Erythroblast (primary cell): ENCODE measurements around the gene SINHCAF.

Source experiments
- GATA1 ChIP-seq: IDR thresholded peaks from 2 replicates; pipeline ENCODE4 v1.6.1; 2011; ENCODE audit warnings: low read depth, mild to moderate bottlenecking, control low read depth, low read length, moderate library complexity
- POLR2A ChIP-seq: IDR thresholded peaks from 2 replicates; pipeline ENCODE4 v1.6.1; 2011; ENCODE audit warnings: mild to moderate bottlenecking, low read length

GRCh38 chr12:31311634-31312258 lies 14.2 kb downstream of the SINHCAF start:
- TF ChIP-seq POLR2A (no peak), GATA1 (no peak)
